ENCODE measurements around the gene TEX261. TPM values are rescaled to one million over a fixed set of nuclear protein-coding genes. Genes with fewer than 3 reads are reported as not detected.

Gene TEX261
- total and polyA plus RNA-seq, 2 of the 8 experiments (the other 6 are each of a cell fraction or from before 2014, with no cell fraction given), result 25.2 to 30.1 TPM

DNA sequence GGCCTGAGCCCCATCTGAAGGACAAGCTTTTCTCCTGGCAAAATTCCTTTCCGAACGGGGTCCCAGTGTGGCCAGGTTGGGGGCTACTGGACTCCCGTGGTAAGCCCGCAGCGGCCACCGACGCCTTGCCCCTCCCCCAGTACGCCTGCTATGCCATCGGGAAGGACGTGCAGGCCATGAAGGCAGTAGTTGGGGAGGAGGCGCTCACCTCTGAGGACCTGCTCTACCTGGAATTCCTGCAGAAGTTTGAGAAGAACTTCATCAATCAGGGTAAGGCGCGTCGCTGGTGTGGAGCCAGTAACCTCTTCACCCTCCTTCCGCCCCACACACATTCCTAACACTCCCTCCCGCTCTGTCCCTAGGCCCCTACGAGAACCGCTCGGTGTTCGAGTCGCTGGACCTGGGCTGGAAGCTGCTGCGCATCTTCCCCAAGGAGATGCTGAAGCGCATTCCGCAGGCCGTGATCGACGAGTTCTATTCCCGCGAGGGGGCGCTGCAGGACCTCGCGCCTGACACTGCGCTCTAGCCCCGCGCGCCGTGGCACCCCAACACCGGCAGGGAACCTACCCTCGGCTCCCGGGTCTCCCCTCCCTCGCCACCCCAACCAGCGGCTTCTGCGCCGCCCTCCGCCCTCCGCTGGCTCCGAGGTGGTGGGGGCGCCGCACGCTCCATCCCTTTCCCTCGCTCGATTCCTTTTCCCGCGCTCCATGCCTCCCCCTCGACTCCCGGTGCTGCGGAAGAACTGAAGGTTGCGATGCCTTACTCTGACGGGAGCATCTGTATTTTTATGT, 29.9 kb downstream of the TEX261 start (continued):
- TF ChIP-seq JUND (IDR thresholded peaks at IDR 0.05; ENCODE audit: low read length) (peak; percentile 49; the same call in 1 of the 2 replicates), RXRA (IDR thresholded peaks at IDR 0.05; ENCODE audit: insufficient read depth, low read depth, low read length) (no peak), GTF2F1 (IDR thresholded peaks at IDR 0.05; ENCODE audit: borderline replicate concordance, low read depth, low read length) (no peak), SP1 (IDR thresholded peaks at IDR 0.05; ENCODE audit: low read depth, low read length) (no peak), TAF7 (optimal IDR thresholded peaks at IDR 0.05; ENCODE audit: borderline replicate concordance, low read depth, low read length) (no peak), CREB1 (IDR thresholded peaks at IDR 0.05) (peak; percentile 69), SAP30 (IDR thresholded peaks at IDR 0.05; ENCODE audit: insufficient read depth, insufficient replicate concordance, low read length) (no peak), SIRT6 (IDR thresholded peaks at IDR 0.05; ENCODE audit: low read length) (no peak), SP2 (IDR thresholded peaks at IDR 0.05; ENCODE audit: low read length) (no peak), TEAD4 (IDR thresholded peaks at IDR 0.05; ENCODE audit: low read depth, low read length) (peak; percentile 90)
- TF ChIP-seq, protein P1, sequence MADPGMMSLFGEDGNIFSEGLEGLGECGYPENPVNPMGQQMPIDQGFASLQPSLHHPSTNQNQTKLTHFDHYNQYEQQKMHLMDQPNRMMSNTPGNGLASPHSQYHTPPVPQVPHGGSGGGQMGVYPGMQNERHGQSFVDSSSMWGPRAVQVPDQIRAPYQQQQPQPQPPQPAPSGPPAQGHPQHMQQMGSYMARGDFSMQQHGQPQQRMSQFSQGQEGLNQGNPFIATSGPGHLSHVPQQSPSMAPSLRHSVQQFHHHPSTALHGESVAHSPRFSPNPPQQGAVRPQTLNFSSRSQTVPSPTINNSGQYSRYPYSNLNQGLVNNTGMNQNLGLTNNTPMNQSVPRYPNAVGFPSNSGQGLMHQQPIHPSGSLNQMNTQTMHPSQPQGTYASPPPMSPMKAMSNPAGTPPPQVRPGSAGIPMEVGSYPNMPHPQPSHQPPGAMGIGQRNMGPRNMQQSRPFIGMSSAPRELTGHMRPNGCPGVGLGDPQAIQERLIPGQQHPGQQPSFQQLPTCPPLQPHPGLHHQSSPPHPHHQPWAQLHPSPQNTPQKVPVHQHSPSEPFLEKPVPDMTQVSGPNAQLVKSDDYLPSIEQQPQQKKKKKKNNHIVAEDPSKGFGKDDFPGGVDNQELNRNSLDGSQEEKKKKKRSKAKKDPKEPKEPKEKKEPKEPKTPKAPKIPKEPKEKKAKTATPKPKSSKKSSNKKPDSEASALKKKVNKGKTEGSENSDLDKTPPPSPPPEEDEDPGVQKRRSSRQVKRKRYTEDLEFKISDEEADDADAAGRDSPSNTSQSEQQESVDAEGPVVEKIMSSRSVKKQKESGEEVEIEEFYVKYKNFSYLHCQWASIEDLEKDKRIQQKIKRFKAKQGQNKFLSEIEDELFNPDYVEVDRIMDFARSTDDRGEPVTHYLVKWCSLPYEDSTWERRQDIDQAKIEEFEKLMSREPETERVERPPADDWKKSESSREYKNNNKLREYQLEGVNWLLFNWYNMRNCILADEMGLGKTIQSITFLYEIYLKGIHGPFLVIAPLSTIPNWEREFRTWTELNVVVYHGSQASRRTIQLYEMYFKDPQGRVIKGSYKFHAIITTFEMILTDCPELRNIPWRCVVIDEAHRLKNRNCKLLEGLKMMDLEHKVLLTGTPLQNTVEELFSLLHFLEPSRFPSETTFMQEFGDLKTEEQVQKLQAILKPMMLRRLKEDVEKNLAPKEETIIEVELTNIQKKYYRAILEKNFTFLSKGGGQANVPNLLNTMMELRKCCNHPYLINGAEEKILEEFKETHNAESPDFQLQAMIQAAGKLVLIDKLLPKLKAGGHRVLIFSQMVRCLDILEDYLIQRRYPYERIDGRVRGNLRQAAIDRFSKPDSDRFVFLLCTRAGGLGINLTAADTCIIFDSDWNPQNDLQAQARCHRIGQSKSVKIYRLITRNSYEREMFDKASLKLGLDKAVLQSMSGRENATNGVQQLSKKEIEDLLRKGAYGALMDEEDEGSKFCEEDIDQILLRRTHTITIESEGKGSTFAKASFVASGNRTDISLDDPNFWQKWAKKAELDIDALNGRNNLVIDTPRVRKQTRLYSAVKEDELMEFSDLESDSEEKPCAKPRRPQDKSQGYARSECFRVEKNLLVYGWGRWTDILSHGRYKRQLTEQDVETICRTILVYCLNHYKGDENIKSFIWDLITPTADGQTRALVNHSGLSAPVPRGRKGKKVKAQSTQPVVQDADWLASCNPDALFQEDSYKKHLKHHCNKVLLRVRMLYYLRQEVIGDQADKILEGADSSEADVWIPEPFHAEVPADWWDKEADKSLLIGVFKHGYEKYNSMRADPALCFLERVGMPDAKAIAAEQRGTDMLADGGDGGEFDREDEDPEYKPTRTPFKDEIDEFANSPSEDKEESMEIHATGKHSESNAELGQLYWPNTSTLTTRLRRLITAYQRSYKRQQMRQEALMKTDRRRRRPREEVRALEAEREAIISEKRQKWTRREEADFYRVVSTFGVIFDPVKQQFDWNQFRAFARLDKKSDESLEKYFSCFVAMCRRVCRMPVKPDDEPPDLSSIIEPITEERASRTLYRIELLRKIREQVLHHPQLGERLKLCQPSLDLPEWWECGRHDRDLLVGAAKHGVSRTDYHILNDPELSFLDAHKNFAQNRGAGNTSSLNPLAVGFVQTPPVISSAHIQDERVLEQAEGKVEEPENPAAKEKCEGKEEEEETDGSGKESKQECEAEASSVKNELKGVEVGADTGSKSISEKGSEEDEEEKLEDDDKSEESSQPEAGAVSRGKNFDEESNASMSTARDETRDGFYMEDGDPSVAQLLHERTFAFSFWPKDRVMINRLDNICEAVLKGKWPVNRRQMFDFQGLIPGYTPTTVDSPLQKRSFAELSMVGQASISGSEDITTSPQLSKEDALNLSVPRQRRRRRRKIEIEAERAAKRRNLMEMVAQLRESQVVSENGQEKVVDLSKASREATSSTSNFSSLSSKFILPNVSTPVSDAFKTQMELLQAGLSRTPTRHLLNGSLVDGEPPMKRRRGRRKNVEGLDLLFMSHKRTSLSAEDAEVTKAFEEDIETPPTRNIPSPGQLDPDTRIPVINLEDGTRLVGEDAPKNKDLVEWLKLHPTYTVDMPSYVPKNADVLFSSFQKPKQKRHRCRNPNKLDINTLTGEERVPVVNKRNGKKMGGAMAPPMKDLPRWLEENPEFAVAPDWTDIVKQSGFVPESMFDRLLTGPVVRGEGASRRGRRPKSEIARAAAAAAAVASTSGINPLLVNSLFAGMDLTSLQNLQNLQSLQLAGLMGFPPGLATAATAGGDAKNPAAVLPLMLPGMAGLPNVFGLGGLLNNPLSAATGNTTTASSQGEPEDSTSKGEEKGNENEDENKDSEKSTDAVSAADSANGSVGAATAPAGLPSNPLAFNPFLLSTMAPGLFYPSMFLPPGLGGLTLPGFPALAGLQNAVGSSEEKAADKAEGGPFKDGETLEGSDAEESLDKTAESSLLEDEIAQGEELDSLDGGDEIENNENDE (IDR thresholded peaks at IDR 0.05; ENCODE audit: insufficient replicate concordance, low read length), result peak; percentile 44

All from H1 (cell line).